Measurements from ENCODE around the gene PAX5. TPM values are rescaled to one million over a fixed set of nuclear protein-coding genes. Genes with fewer than 3 reads are reported as not detected.

PAX5 gene
- total RNA-seq, 1 donor from 2014 or later: 0.25 TPM

- Histone ChIP-seq H3K36me3 (no peaks in the 10 kb centered on the region), H3K4me1 (peaks cover 1% of the 10 kb centered on the region), H3K9me3 (no peaks in the 10 kb centered on the region), H3K4me3 (no peak overlapping the region), H3K27me3 (no peaks in the 10 kb centered on the region), H3K27ac (no peak overlapping the region)
- no peak for DNase-seq (ENCODE audit: extremely low spot score in 2 of 2)
- intact Hi-C loops (cut with DNase I): no loop called here
- TF ChIP-seq POLR2A (IDR thresholded peaks at IDR 0.05) (no peak), CTCF (IDR thresholded peaks at IDR 0.05) (no peak), POLR2AphosphoS5 (IDR thresholded peaks at IDR 0.05; ENCODE audit: insufficient read depth in 1 of 2, low read depth in 1 of 2) (no peak)
Measured at GRCh38 chr9:36991516-36992134, 42.4 kb downstream of the PAX5 start.

DNA sequence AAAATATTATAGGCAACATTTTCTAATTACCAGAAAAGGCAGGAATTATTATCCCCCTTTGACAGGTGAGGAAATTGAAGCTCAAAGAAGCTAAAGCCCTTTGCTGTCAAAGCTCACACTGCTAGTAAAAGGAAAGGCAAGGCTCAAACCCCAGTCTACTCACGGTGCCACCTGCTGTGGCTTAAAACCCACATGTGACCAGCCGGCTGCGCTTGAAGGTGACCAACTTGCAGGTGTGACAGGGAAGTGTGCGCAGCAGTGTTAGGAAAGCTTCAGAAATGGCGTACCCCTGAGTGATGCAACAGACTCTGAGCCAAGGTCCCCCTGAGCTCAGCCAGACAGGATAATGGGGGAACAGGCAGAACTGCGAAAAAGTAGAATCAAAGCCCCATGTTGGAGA is 45.2 kb downstream of the PAX5 start:
- H3K27me3 ChIP-seq: no peaks in the 10 kb centered on the region
- DNase-seq (ENCODE audit: extremely low spot score in 2 of 2): no peak

GRCh38 chr9:36987891-36988290 is 46.2 kb downstream of the PAX5 start:
- Histone ChIP-seq H3K4me3 (no peak overlapping the region), H3K27ac (no peak overlapping the region), H3K27me3 (no peaks in the 10 kb centered on the region), H3K36me3 (no peaks in the 10 kb centered on the region), H3K4me1 (peaks cover 5% of the 10 kb centered on the region), H3K9me3 (no peaks in the 10 kb centered on the region)
- no peak for TF ChIP-seq CTCF (IDR thresholded peaks at IDR 0.05)
- no peak for TF ChIP-seq POLR2A (IDR thresholded peaks at IDR 0.05)
- no peak for TF ChIP-seq POLR2AphosphoS5 (IDR thresholded peaks at IDR 0.05; ENCODE audit: insufficient read depth in 1 of 2, low read depth in 1 of 2)
- intact Hi-C loops (cut with DNase I): no loop called here
- no peak for DNase-seq (ENCODE audit: extremely low spot score in 2 of 2)

More for the DNA sequence above, 45.2 kb downstream of the PAX5 start:
- no peaks in the 10 kb centered on the region for H3K36me3 ChIP-seq
- H3K27ac ChIP-seq: no peak overlapping the region
- intact Hi-C loops (cut with DNase I): no loop called here
- TF ChIP-seq POLR2AphosphoS5 (IDR thresholded peaks at IDR 0.05; ENCODE audit: insufficient read depth in 1 of 2, low read depth in 1 of 2) (no peak), CTCF (IDR thresholded peaks at IDR 0.05) (no peak), POLR2A (IDR thresholded peaks at IDR 0.05) (no peak)
- H3K9me3 ChIP-seq: no peaks in the 10 kb centered on the region
- no peak overlapping the region for H3K4me3 ChIP-seq
- H3K4me1 ChIP-seq: peaks cover 5% of the 10 kb centered on the region

DNA sequence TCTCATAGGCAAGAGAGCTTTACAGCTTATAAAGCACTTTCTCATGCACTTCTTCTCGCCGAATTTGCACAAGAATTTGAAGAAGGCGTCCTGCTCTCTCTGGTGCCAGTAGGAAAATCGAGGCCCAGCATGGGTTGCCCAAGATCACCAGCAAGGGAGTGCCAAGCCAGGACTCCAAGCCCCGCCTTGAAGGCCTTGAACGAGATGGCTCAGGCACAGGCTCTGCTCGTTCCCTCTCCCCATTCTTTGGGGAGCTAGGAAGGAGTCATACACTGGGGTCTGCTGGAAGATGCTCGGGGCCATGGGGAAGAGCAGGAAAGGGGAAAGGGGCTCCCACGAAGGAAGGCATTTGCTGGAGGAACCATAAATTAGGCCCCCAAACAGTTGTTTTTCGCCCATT is 46.7 kb downstream of the PAX5 start:
- H3K4me3 ChIP-seq: no peak overlapping the region
- H3K36me3 ChIP-seq: no peaks in the 10 kb centered on the region
- TF ChIP-seq CTCF (IDR thresholded peaks at IDR 0.05): no peak
- no peak for TF ChIP-seq POLR2A (IDR thresholded peaks at IDR 0.05)
- TF ChIP-seq POLR2AphosphoS5 (IDR thresholded peaks at IDR 0.05; ENCODE audit: insufficient read depth in 1 of 2, low read depth in 1 of 2): no peak
- H3K27me3 ChIP-seq: no peaks in the 10 kb centered on the region
- intact Hi-C loops (cut with DNase I): no loop called here
- no peak overlapping the region for H3K27ac ChIP-seq
- no peak for DNase-seq (ENCODE audit: extremely low spot score in 2 of 2)
- peaks cover 5% of the 10 kb centered on the region for H3K4me1 ChIP-seq
- no peaks in the 10 kb centered on the region for H3K9me3 ChIP-seq
